Endometrial microvascular endothelial cells (primary cell): Measurements from ENCODE around the gene PRRC2A. TPM values are rescaled to one million over a fixed set of nuclear protein-coding genes. Genes with fewer than 3 reads are reported as not detected.

Experiments used
- in situ Hi-C: cut with HindIII; loops from 2 replicates; pipeline ENCODE4 v1.10.0; 2017; ENCODE audit warnings: low sequenced_read_pairs, low pct_unique_long_range_greater_than_20kb; ENCODE audit errors: inconsistent ontology term
- total RNA-seq: library from RNA; depleted of rRNA; stranded (reverse); fragments of >200 nt; gene quantifications from one replicate; pipeline ENCODE4 v1.2.3, GENCODE V29; 2015; ENCODE audit errors: inconsistent ontology term

The PRRC2A gene
- total RNA-seq, 1 donor from 2014 or later: 79.4 TPM

GRCh38 chr6:31683591-31683990, 63.1 kb downstream of the PRRC2A start:
- in situ Hi-C loops: no loop called here

- in situ Hi-C loops: no loop called here
Measured at GRCh38 chr6:31686483-31686882, 66.0 kb downstream of the PRRC2A start.

GRCh38 chr6:31687321-31687720, 66.8 kb downstream of the PRRC2A start:
- in situ Hi-C loops: no loop called here

Other genes with a start within 250 kb of the PRRC2A start
- 68.9 TPM for gene MICA, start 217.1 kb upstream of the PRRC2A start, total RNA-seq
- 26.1 TPM for gene MICB, start 122.6 kb upstream of the PRRC2A start, total RNA-seq
- gene MCCD1, start 91.8 kb upstream of the PRRC2A start, total RNA-seq: not detected
- gene DDX39B, start 78.7 kb upstream of the PRRC2A start, total RNA-seq: 465 TPM
- gene ATP6V1G2, start 74.1 kb upstream of the PRRC2A start, total RNA-seq: not detected
- gene NFKBIL1, start 73.1 kb upstream of the PRRC2A start, total RNA-seq: 13.1 TPM
- not detected for gene LTA, start 48.4 kb upstream of the PRRC2A start, total RNA-seq
- not detected for gene TNF, start 45.1 kb upstream of the PRRC2A start, total RNA-seq
- gene LTB, start 38.3 kb upstream of the PRRC2A start, total RNA-seq: not detected
- not detected for gene LST1, start 34.4 kb upstream of the PRRC2A start, total RNA-seq
- gene NCR3, start 27.7 kb upstream of the PRRC2A start, total RNA-seq: not detected
- gene AIF1, start 5.5 kb upstream of the PRRC2A start, total RNA-seq: not detected
- gene BAG6, start 31.9 kb downstream of the PRRC2A start, total RNA-seq: 262 TPM
- gene APOM, start 35.2 kb downstream of the PRRC2A start, total RNA-seq: 1.9 TPM
- 17.2 TPM for gene C6orf47, start 40.1 kb downstream of the PRRC2A start, total RNA-seq
- 15.2 TPM for gene GPANK1, start 44.3 kb downstream of the PRRC2A start, total RNA-seq
- gene CSNK2B, start 45.4 kb downstream of the PRRC2A start, total RNA-seq: 271 TPM
- 1.1 TPM for gene LY6G5B, start 49.3 kb downstream of the PRRC2A start, total RNA-seq
- gene LY6G5C, start 60.4 kb downstream of the PRRC2A start, total RNA-seq: 0.93 TPM
- gene ABHD16A, start 82.6 kb downstream of the PRRC2A start, total RNA-seq: 44.8 TPM
- not detected for gene LY6G6F, start 86.2 kb downstream of the PRRC2A start, total RNA-seq
- not detected for gene LY6G6D, start 94.6 kb downstream of the PRRC2A start, total RNA-seq
- not detected for gene LY6G6C, start 101.0 kb downstream of the PRRC2A start, total RNA-seq
- not detected for gene MPIG6B, start 102.7 kb downstream of the PRRC2A start, total RNA-seq
- 64.2 TPM for gene DDAH2, start 108.6 kb downstream of the PRRC2A start, total RNA-seq
- 1,067 TPM for gene CLIC1, start 115.8 kb downstream of the PRRC2A start, total RNA-seq
- gene MSH5, start 119.3 kb downstream of the PRRC2A start, total RNA-seq: 7.8 TPM
- gene SAPCD1, start 141.9 kb downstream of the PRRC2A start, total RNA-seq: not detected
- not detected for gene VWA7, start 156.6 kb downstream of the PRRC2A start, total RNA-seq
- gene VARS1, start 175.0 kb downstream of the PRRC2A start, total RNA-seq: 101 TPM
- gene LSM2, start 186.3 kb downstream of the PRRC2A start, total RNA-seq: 172 TPM
- 0.65 TPM for gene HSPA1L, start 194.6 kb downstream of the PRRC2A start, total RNA-seq
- 171 TPM for gene HSPA1A, start 194.8 kb downstream of the PRRC2A start, total RNA-seq
- 120 TPM for gene HSPA1B, start 207.0 kb downstream of the PRRC2A start, total RNA-seq
- 94.3 TPM for gene NEU1, start 242.1 kb downstream of the PRRC2A start, total RNA-seq